WTC11 (cell line): ENCODE results near the gene ITGA3. TPM values are rescaled to one million over a fixed set of nuclear protein-coding genes. Genes with fewer than 3 reads are reported as not detected.

Experiments
- ATAC-seq: fragments of 200-7000 bp; cut with Tn5 transposase; 2 replicates; pipeline ENCODE4 v1.10.0; 2021; ENCODE audit warnings: mild to moderate bottlenecking, moderate library complexity
- CTCF ChIA-PET: fragments of 300-600 bp; sonication (Branson Sonifier 250); formaldehyde crosslinking; loops from one replicate; lab custom pipeline; 2021; ENCODE audit warnings: antibody characterized with exemption; lab: Charles Lee
- POLR2A ChIA-PET: fragments of 350-600 bp; sonication (Branson Sonifier 250); formaldehyde crosslinking; loops from one replicate; lab custom pipeline; 2021; ENCODE audit warnings: antibody characterized with exemption; lab: Charles Lee
- DNase-seq: peaks from one replicate; pipeline ENCODE4 v3.0.0; 2021; ENCODE audit warnings: low spot score
- H3K27ac Mint-ChIP-seq: 2 replicates; pipeline ENCODE4 v1.8.0; 2021; ENCODE audit warnings: mixed read lengths
- H3K27me3 Mint-ChIP-seq: 2 replicates; pipeline ENCODE4 v1.8.0; 2021; ENCODE audit warnings: low read depth, mild to moderate bottlenecking, moderate library complexity, mixed read lengths
- H3K36me3 Mint-ChIP-seq: 2 replicates; pipeline ENCODE4 v1.8.0; 2021; ENCODE audit warnings: mixed read lengths
- H3K4me1 Mint-ChIP-seq: 2 replicates; pipeline ENCODE4 v1.8.0; 2022; ENCODE audit warnings: mixed read lengths
- H3K4me3 Mint-ChIP-seq: 2 replicates; pipeline ENCODE4 v1.8.0; 2021; ENCODE audit warnings: mild to moderate bottlenecking, moderate library complexity, mixed read lengths
- H3K9me3 Mint-ChIP-seq: 2 replicates; pipeline ENCODE4 v1.8.0; 2021; ENCODE audit warnings: mixed read lengths
- AR ChIP-seq: fragments of 250-450 bp; sonication (Bioruptor Pico); IDR thresholded peaks from 2 replicates; pipeline ENCODE4 v1.9.0; 2021; ENCODE audit warnings: mild to moderate bottlenecking
- CBFB ChIP-seq: sonication (generic); formaldehyde crosslinking; IDR thresholded peaks from 2 replicates; pipeline ENCODE4 v1.8.1; 2022; ENCODE audit warnings: mild to moderate bottlenecking, low read depth, missing genetic modification reagents
- CREB1 ChIP-seq: sonication (generic); formaldehyde crosslinking; IDR thresholded peaks from 2 replicates; pipeline ENCODE4 v1.8.0; 2023; ENCODE audit warnings: mild to moderate bottlenecking, missing genetic modification reagents
- ELF4 ChIP-seq: sonication (generic); formaldehyde crosslinking; IDR thresholded peaks from 2 replicates; pipeline ENCODE4 v1.8.1; 2022; ENCODE audit warnings: low read depth, mild to moderate bottlenecking, moderate library complexity, missing genetic modification reagents
- ERG ChIP-seq: fragments of 250-450 bp; sonication (Bioruptor Pico); IDR thresholded peaks from 2 replicates; pipeline ENCODE4 v1.8.0; 2021; ENCODE audit warnings: mild to moderate bottlenecking
- GABPB1 ChIP-seq: sonication (generic); formaldehyde crosslinking; IDR thresholded peaks from 2 replicates; pipeline ENCODE4 v1.8.1; 2023; ENCODE audit warnings: mild to moderate bottlenecking, missing genetic modification reagents
- GRHL2 ChIP-seq: fragments of 250-450 bp; sonication (Bioruptor Pico); IDR thresholded peaks from 2 replicates; pipeline ENCODE4 v1.8.0; 2022; ENCODE audit warnings: mild to moderate bottlenecking, moderate library complexity; ENCODE audit not compliant: insufficient replicate concordance, severe bottlenecking
- HMGA2 ChIP-seq: fragments of 250-450 bp; sonication (Bioruptor Pico); IDR thresholded peaks from 2 replicates; pipeline ENCODE4 v1.4.0; 2021; ENCODE audit warnings: mild to moderate bottlenecking, moderate library complexity
- IRF2 ChIP-seq: sonication (generic); formaldehyde crosslinking; IDR thresholded peaks from 2 replicates; pipeline ENCODE4 v1.8.0; 2022; ENCODE audit warnings: low read depth, missing genetic modification reagents, borderline replicate concordance
- JUN ChIP-seq: sonication (generic); formaldehyde crosslinking; IDR thresholded peaks from 2 replicates; pipeline ENCODE4 v1.8.0; 2023; ENCODE audit warnings: mild to moderate bottlenecking, missing genetic modification reagents
- MYBL2 ChIP-seq: sonication (generic); formaldehyde crosslinking; IDR thresholded peaks from 2 replicates; pipeline ENCODE4 v1.8.1; 2023; ENCODE audit warnings: mild to moderate bottlenecking, moderate library complexity, missing genetic modification reagents
- NFATC4 ChIP-seq: fragments of 250-450 bp; sonication (Bioruptor Pico); IDR thresholded peaks from 2 replicates; pipeline ENCODE4 v1.9.0; 2021; ENCODE audit warnings: mild to moderate bottlenecking
- NFE2L1 ChIP-seq: sonication (generic); formaldehyde crosslinking; IDR thresholded peaks from 2 replicates; pipeline ENCODE4 v1.8.1; 2023; ENCODE audit warnings: missing genetic modification reagents
- RELA ChIP-seq: sonication (generic); formaldehyde crosslinking; IDR thresholded peaks from 2 replicates; pipeline ENCODE4 v1.8.1; 2022; ENCODE audit warnings: missing genetic modification reagents, mild to moderate bottlenecking, borderline replicate concordance
- SOX15 ChIP-seq: fragments of 250-450 bp; sonication (Bioruptor Pico); IDR thresholded peaks from 2 replicates; pipeline ENCODE4 v1.9.0; 2021; ENCODE audit warnings: mild to moderate bottlenecking
- SP1 ChIP-seq: sonication (generic); formaldehyde crosslinking; conservative IDR thresholded peaks from 2 replicates; pipeline ENCODE4 v1.8.1; 2022; ENCODE audit warnings: missing genetic modification reagents
- ZNF121 ChIP-seq: sonication (generic); formaldehyde crosslinking; IDR thresholded peaks from 2 replicates; pipeline ENCODE4 v1.8.0; 2023; ENCODE audit warnings: missing genetic modification reagents
- ZNF416 ChIP-seq: fragments of 250-450 bp; sonication (Bioruptor Pico); IDR thresholded peaks from 2 replicates; pipeline ENCODE4 v1.9.0; 2021; ENCODE audit warnings: mild to moderate bottlenecking, inconsistent platforms
- ZNF671 ChIP-seq: fragments of 250-450 bp; sonication (Bioruptor Pico); IDR thresholded peaks from 2 replicates; pipeline ENCODE4 v1.8.0; 2021; ENCODE audit warnings: mild to moderate bottlenecking
- total RNA-seq: library from RNA; stranded (reverse); gene quantifications from 3 replicates; pipeline ENCODE4 v1.2.3, GENCODE V29; 2021
- TF ChIP-seq, protein P1 (sequence below): fragments of 200-600 bp; IDR thresholded peaks from 2 replicates; pipeline ENCODE4 v1.8.0; 2022; ENCODE audit warnings: antibody characterized with exemption
- TF ChIP-seq, protein P2 (sequence below): sonication (generic); formaldehyde crosslinking; IDR thresholded peaks from 2 replicates; pipeline ENCODE4 v1.8.0; 2022; ENCODE audit warnings: mild to moderate bottlenecking, missing genetic modification reagents
- TF ChIP-seq, protein P3 (sequence below): sonication (generic); formaldehyde crosslinking; IDR thresholded peaks from 2 replicates; pipeline ENCODE4 v1.8.0; 2023; ENCODE audit warnings: missing genetic modification reagents, mild to moderate bottlenecking, borderline replicate concordance

Gene ITGA3
- total RNA-seq, 1 experiment from 2014 or later, result 35.3 TPM

- H3K9me3 Mint-ChIP-seq, result no peaks in the 10 kb centered on the region
- no peaks in the 10 kb centered on the region for H3K27me3 Mint-ChIP-seq
- no peaks in the 10 kb centered on the region for H3K36me3 Mint-ChIP-seq
- H3K27ac Mint-ChIP-seq, result no peak overlapping the region
- TF ChIP-seq ZNF416 (CRISPR knock-in tag) (no peak), ZNF121 (CRISPR knock-in tag) (peak; percentile 99), NFE2L1 (CRISPR knock-in tag) (no peak), ELF4 (no peak), GRHL2 (CRISPR knock-in tag) (no peak), MYBL2 (CRISPR knock-in tag) (no peak), HMGA2 (CRISPR knock-in tag) (no peak), IRF2 (no peak), JUN (no peak), CREB1 (CRISPR knock-in tag) (no peak), ZNF671 (CRISPR knock-in tag) (no peak), RELA (CRISPR knock-in tag) (no peak), NFATC4 (CRISPR knock-in tag) (no peak), AR (CRISPR knock-in tag) (no peak), SOX15 (no peak), GABPB1 (CRISPR knock-in tag) (peak; percentile 35; the same call in 1 of the 2 replicates), CBFB (CRISPR knock-in tag) (no peak), SP1 (CRISPR knock-in tag) (no peak), ERG (CRISPR knock-in tag) (no peak)
- TF ChIP-seq, protein P1, sequence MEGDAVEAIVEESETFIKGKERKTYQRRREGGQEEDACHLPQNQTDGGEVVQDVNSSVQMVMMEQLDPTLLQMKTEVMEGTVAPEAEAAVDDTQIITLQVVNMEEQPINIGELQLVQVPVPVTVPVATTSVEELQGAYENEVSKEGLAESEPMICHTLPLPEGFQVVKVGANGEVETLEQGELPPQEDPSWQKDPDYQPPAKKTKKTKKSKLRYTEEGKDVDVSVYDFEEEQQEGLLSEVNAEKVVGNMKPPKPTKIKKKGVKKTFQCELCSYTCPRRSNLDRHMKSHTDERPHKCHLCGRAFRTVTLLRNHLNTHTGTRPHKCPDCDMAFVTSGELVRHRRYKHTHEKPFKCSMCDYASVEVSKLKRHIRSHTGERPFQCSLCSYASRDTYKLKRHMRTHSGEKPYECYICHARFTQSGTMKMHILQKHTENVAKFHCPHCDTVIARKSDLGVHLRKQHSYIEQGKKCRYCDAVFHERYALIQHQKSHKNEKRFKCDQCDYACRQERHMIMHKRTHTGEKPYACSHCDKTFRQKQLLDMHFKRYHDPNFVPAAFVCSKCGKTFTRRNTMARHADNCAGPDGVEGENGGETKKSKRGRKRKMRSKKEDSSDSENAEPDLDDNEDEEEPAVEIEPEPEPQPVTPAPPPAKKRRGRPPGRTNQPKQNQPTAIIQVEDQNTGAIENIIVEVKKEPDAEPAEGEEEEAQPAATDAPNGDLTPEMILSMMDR, result peak; percentile 99
- TF ChIP-seq, protein P2, sequence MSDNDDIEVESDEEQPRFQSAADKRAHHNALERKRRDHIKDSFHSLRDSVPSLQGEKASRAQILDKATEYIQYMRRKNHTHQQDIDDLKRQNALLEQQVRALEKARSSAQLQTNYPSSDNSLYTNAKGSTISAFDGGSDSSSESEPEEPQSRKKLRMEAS (CRISPR knock-in tag), result 0 out of 2 replicates have a peak, but pooled peaks have one; percentile 15
- TF ChIP-seq, protein P3, sequence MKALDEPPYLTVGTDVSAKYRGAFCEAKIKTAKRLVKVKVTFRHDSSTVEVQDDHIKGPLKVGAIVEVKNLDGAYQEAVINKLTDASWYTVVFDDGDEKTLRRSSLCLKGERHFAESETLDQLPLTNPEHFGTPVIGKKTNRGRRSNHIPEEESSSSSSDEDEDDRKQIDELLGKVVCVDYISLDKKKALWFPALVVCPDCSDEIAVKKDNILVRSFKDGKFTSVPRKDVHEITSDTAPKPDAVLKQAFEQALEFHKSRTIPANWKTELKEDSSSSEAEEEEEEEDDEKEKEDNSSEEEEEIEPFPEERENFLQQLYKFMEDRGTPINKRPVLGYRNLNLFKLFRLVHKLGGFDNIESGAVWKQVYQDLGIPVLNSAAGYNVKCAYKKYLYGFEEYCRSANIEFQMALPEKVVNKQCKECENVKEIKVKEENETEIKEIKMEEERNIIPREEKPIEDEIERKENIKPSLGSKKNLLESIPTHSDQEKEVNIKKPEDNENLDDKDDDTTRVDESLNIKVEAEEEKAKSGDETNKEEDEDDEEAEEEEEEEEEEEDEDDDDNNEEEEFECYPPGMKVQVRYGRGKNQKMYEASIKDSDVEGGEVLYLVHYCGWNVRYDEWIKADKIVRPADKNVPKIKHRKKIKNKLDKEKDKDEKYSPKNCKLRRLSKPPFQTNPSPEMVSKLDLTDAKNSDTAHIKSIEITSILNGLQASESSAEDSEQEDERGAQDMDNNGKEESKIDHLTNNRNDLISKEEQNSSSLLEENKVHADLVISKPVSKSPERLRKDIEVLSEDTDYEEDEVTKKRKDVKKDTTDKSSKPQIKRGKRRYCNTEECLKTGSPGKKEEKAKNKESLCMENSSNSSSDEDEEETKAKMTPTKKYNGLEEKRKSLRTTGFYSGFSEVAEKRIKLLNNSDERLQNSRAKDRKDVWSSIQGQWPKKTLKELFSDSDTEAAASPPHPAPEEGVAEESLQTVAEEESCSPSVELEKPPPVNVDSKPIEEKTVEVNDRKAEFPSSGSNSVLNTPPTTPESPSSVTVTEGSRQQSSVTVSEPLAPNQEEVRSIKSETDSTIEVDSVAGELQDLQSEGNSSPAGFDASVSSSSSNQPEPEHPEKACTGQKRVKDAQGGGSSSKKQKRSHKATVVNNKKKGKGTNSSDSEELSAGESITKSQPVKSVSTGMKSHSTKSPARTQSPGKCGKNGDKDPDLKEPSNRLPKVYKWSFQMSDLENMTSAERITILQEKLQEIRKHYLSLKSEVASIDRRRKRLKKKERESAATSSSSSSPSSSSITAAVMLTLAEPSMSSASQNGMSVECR (CRISPR knock-in tag), result no peak
- H3K4me1 Mint-ChIP-seq, result no peaks in the 10 kb centered on the region
- ATAC-seq, result peak; percentile 96
- ChIA-PET CTCF (interaction anchor here (0.5 to 2.5 kb wide), 46 partner anchors 8 to 742 kb away, joined by 3 to 71 read pairs (median 5); partner anchors contain the start of genes ITGA3 and LRRC59), POLR2A (interaction anchor here (1.1 to 1.2 kb wide), 2 partner anchors 31 to 36 kb away, joined by 3 to 5 read pairs; partner anchors contain the start of gene ITGA3)
- DNase-seq, result peak; percentile 89
- H3K4me3 Mint-ChIP-seq, result no peak overlapping the region
These were observed 31.5 kb downstream of the ITGA3 start for GRCh38 chr17:50087246-50087911.
